Mesendoderm (in vitro differentiated cells): Measurements from ENCODE around the gene ADAMTS10.
A peak's percentile ranks its signal among the peaks of the same experiment; 100 is the strongest.
"Not testable (repeated sequence)": the region's sequence is repeated elsewhere in the genome, so short reads cannot be mapped to it uniquely, and the experiment has no call there.

ENCODE experiments used
- DNase-seq: peaks from one replicate; pipeline ENCODE4 v3.0.0; 2013
- H2AK5ac ChIP-seq: 2 replicates; pipeline ENCODE4 v1.6.1; 2013; ENCODE audit warnings: low read length, inconsistent platforms
- H2BK120ac ChIP-seq: 2 replicates; pipeline ENCODE4 v1.6.1; 2013; ENCODE audit warnings: low read depth, mild to moderate bottlenecking, low read length, moderate library complexity, mixed read lengths
- H2BK15ac ChIP-seq: replicated peaks from 2 replicates; pipeline ENCODE4 v1.6.1; 2013; ENCODE audit warnings: low read depth, mild to moderate bottlenecking, moderate library complexity
- H2BK5ac ChIP-seq: 2 replicates; pipeline ENCODE4 v1.6.1; 2013; ENCODE audit warnings: low read length, inconsistent platforms
- H3K18ac ChIP-seq: 2 replicates; pipeline ENCODE4 v1.6.1; 2013; ENCODE audit warnings: mild to moderate bottlenecking, low read length, mixed read lengths
- H3K23ac ChIP-seq: one replicate; pipeline ENCODE4 v1.6.1; 2013; ENCODE audit warnings: low read length
- H3K27ac ChIP-seq: 2 replicates; pipeline ENCODE4 v1.5.1; 2013; ENCODE audit warnings: low read depth, mild to moderate bottlenecking, inconsistent platforms, low read length, moderate library complexity
- H3K27me3 ChIP-seq: 2 replicates; pipeline ENCODE4 v1.6.1; 2013; ENCODE audit warnings: low read length, control low read depth, mild to moderate bottlenecking, inconsistent platforms; ENCODE audit not compliant: insufficient read depth, poor library complexity
- H3K36me3 ChIP-seq: 2 replicates; pipeline ENCODE4 v1.6.1; 2013; ENCODE audit warnings: low read length, inconsistent platforms; ENCODE audit not compliant: control insufficient read depth, insufficient read depth
- H3K4ac ChIP-seq: one replicate; pipeline ENCODE4 v1.6.1; 2013; ENCODE audit warnings: low read depth, mild to moderate bottlenecking, low read length, moderate library complexity
- H3K4me1 ChIP-seq: 2 replicates; pipeline ENCODE4 v1.6.1; 2013; ENCODE audit warnings: low read depth, low read length, inconsistent platforms; ENCODE audit not compliant: control insufficient read depth
- H3K4me2 ChIP-seq: 2 replicates; pipeline ENCODE4 v1.6.1; 2013; ENCODE audit warnings: low read length
- H3K4me3 ChIP-seq: 2 replicates; pipeline ENCODE4 v1.5.1; 2013; ENCODE audit warnings: mild to moderate bottlenecking, low read length
- H3K56ac ChIP-seq: one replicate; pipeline ENCODE4 v1.6.1; 2013; ENCODE audit warnings: low read length
- H3K79me1 ChIP-seq: 2 replicates; pipeline ENCODE4 v1.6.1; 2013; ENCODE audit warnings: low read length, inconsistent platforms
- H3K79me2 ChIP-seq: 2 replicates; pipeline ENCODE4 v1.6.1; 2013; ENCODE audit warnings: mild to moderate bottlenecking, low read length; ENCODE audit not compliant: control insufficient read depth, insufficient read depth
- H3K9ac ChIP-seq: 2 replicates; pipeline ENCODE4 v1.6.1; 2013; ENCODE audit warnings: low read length, inconsistent platforms
- H4K5ac ChIP-seq: one replicate; pipeline ENCODE4 v1.6.1; 2013; ENCODE audit warnings: low read length
- H4K8ac ChIP-seq: one replicate; pipeline ENCODE4 v1.6.1; 2013; ENCODE audit warnings: low read depth, mild to moderate bottlenecking, control low read depth, low read length, moderate library complexity
- WGBS: extraction: QIAGEN DNeasy Blood & Tissue Kit; methylation state at CpG from one replicate; pipeline ENCODE4 v1.1.7; 2013; ENCODE audit warnings: low lambda C conversion rate, missing lambda C conversion rate; ENCODE audit not compliant: insufficient coverage; ENCODE audit errors: extremely low coverage; 5-methylcytosine and 5-hydroxymethylcytosine counted together

The ADAMTS10 gene

GRCh38 chr19:8618751-8619150 lies 8.2 kb upstream of the ADAMTS10 start:
- no CpG with 5 or more reads among the region's 8 CpGs for WGBS

GRCh38 chr19:8617984-8618383 lies 7.5 kb upstream of the ADAMTS10 start:
- Histone ChIP-seq H3K36me3 (no peaks in the 10 kb centered on the region), H3K27ac (no peak overlapping the region), H2BK15ac (no peak overlapping the region), H3K79me2 (no peaks in the 10 kb centered on the region), H3K9ac (no peak overlapping the region), H3K4me3 (no peak overlapping the region), H3K4me2 (no peak overlapping the region), H2AK5ac (no peak overlapping the region), H3K18ac (no peak overlapping the region), H4K8ac (no peak overlapping the region), H2BK120ac (no peak overlapping the region), H3K27me3 (no peaks in the 10 kb centered on the region), H3K4me1 (no peaks in the 10 kb centered on the region), H3K4ac (no peak overlapping the region), H2BK5ac (no peak overlapping the region), H3K79me1 (no peaks in the 10 kb centered on the region), H3K56ac (no peak overlapping the region), H4K5ac (no peak overlapping the region), H3K23ac (no peak overlapping the region)
- WGBS = no CpG with 5 or more reads among the region's 4 CpGs
- no peak for DNase-seq

More at GRCh38 chr19:8618751-8619150, 8.2 kb upstream of the ADAMTS10 start:
- Histone ChIP-seq H3K79me1 (no peaks in the 10 kb centered on the region), H3K4me1 (no peaks in the 10 kb centered on the region), H3K18ac (no peak overlapping the region), H3K79me2 (no peaks in the 10 kb centered on the region), H2BK5ac (no peak overlapping the region), H3K4me3 (no peak overlapping the region), H3K9ac (no peak overlapping the region), H2AK5ac (no peak overlapping the region), H3K4ac (no peak overlapping the region), H4K8ac (no peak overlapping the region), H3K27me3 (no peaks in the 10 kb centered on the region), H3K36me3 (no peaks in the 10 kb centered on the region), H3K27ac (no peak overlapping the region), H3K56ac (no peak overlapping the region), H3K4me2 (no peak overlapping the region), H4K5ac (no peak overlapping the region), H2BK120ac (no peak overlapping the region), H2BK15ac (no peak overlapping the region), H3K23ac (no peak overlapping the region)
- DNase-seq = no peak

DNA sequence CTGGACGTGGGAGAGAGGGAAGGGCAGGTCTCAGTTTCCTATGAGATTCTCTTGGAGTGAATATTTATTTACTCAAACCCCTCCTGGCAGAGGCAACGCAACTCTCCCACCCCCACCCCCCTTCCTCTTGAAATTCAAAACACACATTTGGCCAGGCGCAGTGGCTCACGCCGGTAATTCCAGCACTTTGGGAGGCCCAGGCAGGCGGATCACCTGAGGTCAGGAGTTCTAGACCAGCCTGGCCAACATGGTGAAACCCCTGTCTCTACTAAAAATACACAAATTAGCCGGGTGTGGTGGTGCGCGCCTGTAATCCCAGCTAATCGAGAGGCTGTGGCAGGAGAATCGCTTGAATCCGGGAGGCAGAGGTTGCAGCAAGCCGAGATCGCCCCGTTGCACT lies 6.8 kb upstream of the ADAMTS10 start:
- H3K36me3 ChIP-seq, H4K8ac ChIP-seq, H3K79me1 ChIP-seq, H3K4me1 ChIP-seq, H2AK5ac ChIP-seq, H3K18ac ChIP-seq, H2BK15ac ChIP-seq, H3K23ac ChIP-seq, DNase-seq, H3K27me3 ChIP-seq, H3K56ac ChIP-seq, H3K79me2 ChIP-seq, H4K5ac ChIP-seq, H3K4me2 ChIP-seq, H3K4me3 ChIP-seq, H3K9ac ChIP-seq, H2BK5ac ChIP-seq, H3K4ac ChIP-seq, H3K27ac ChIP-seq, H2BK120ac ChIP-seq: not testable (repeated sequence)
- WGBS = no CpG with 5 or more reads among the region's 15 CpGs

DNA sequence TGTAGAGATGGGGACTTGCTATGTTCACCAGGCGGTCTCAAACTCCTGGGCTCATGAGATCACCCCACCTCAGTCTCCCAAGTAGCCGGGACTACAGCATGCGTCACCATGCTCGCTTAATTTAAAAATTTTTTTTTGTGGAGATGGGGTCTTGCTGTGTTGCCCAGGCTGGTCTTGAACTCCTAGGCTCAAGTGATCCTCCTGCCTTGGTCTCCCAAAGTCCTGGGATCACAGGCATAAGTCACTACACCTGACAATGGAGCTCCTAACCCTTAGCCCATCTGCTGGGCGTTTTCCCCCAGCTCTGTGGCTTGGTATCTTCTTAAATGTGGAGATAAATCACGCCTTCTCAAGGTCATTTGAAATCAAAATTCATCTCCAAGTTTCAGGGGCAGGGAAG lies 6.3 kb upstream of the ADAMTS10 start:
- no peak overlapping the region for H2BK5ac ChIP-seq
- H3K79me1 ChIP-seq = no peaks in the 10 kb centered on the region
- no peak overlapping the region for H3K4me3 ChIP-seq
- no peak overlapping the region for H3K27ac ChIP-seq
- no peak overlapping the region for H4K8ac ChIP-seq
- H2BK120ac ChIP-seq = no peak overlapping the region
- no peak for DNase-seq
- no peaks in the 10 kb centered on the region for H3K79me2 ChIP-seq
- no peak overlapping the region for H4K5ac ChIP-seq
- H3K18ac ChIP-seq = no peak overlapping the region
- H3K36me3 ChIP-seq = no peaks in the 10 kb centered on the region
- WGBS = no CpG with 5 or more reads among the region's 6 CpGs
- no peak overlapping the region for H3K56ac ChIP-seq
- no peak overlapping the region for H3K4me2 ChIP-seq
- no peak overlapping the region for H2BK15ac ChIP-seq
- no peaks in the 10 kb centered on the region for H3K4me1 ChIP-seq
- no peaks in the 10 kb centered on the region for H3K27me3 ChIP-seq
- no peak overlapping the region for H3K23ac ChIP-seq
- H2AK5ac ChIP-seq = no peak overlapping the region
- no peak overlapping the region for H3K4ac ChIP-seq
- no peak overlapping the region for H3K9ac ChIP-seq

DNA sequence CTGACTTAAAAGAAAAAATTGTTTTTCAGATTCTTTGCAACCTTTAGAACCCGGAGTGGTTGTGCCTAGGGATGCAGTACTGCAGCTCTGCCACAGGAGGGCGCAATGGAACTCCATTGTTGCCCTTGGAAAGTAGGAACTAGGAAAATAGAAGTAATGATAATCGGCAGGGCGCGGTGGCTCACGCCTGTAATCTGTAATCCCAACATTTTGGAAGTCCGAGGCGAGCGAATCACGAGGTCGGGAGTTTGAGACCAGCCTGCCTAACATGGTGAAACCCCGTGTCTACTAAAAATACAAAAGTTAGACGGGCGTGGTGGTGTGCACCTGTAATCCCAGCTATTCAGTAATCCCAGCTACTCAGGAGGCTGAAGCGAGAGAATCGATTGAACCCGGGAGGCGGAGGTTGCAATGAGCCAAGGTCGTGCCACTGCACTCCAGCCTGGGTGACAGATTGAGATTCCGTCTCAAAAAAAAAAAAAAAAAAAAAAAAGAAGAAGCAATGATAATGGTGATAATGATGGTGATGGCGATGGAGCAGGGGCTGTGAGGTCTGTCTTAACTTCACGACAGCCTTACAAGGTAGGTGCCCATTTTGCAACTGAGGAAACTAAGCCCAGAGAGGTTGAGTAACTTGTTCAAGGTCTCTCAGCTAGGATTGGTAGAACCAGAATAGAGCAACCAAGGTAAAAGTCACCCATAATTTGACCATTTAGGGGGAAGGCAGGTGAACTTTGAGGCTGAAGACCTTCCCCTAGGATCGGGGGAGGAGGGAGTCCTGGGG lies 5.5 kb upstream of the ADAMTS10 start:
- H3K9ac ChIP-seq = no peak overlapping the region
- H2BK5ac ChIP-seq = no peak overlapping the region
- H3K27ac ChIP-seq = no peak overlapping the region
- H3K4me1 ChIP-seq = no peaks in the 10 kb centered on the region
- no peak overlapping the region for H2AK5ac ChIP-seq
- no peaks in the 10 kb centered on the region for H3K27me3 ChIP-seq
- WGBS = no CpG with 5 or more reads among the region's 23 CpGs
- H3K4me3 ChIP-seq = no peak overlapping the region
- H4K5ac ChIP-seq = no peak overlapping the region
- no peak overlapping the region for H2BK120ac ChIP-seq
- no peaks in the 10 kb centered on the region for H3K79me1 ChIP-seq
- H3K4ac ChIP-seq = no peak overlapping the region
- no peaks in the 10 kb centered on the region for H3K79me2 ChIP-seq
- H2BK15ac ChIP-seq = no peak overlapping the region
- DNase-seq = peak; percentile 66
- no peak overlapping the region for H3K23ac ChIP-seq
- no peak overlapping the region for H3K4me2 ChIP-seq
- no peak overlapping the region for H3K18ac ChIP-seq
- H3K36me3 ChIP-seq = no peaks in the 10 kb centered on the region
- H4K8ac ChIP-seq = no peak overlapping the region
- H3K56ac ChIP-seq = no peak overlapping the region

- no peak for DNase-seq
- Histone ChIP-seq H3K4ac (no peak overlapping the region), H3K27ac (no peak overlapping the region), H2AK5ac (no peak overlapping the region), H3K9ac (no peak overlapping the region), H2BK15ac (no peak overlapping the region), H4K5ac (no peak overlapping the region), H3K23ac (no peak overlapping the region), H2BK120ac (no peak overlapping the region), H3K4me2 (no peak overlapping the region), H3K79me2 (peaks cover 3% of the 10 kb centered on the region), H3K18ac (no peak overlapping the region), H3K27me3 (no peaks in the 10 kb centered on the region), H3K4me1 (no peaks in the 10 kb centered on the region), H4K8ac (no peak overlapping the region), H3K36me3 (no peaks in the 10 kb centered on the region), H3K79me1 (peaks cover 3% of the 10 kb centered on the region), H3K56ac (no peak overlapping the region), H3K4me3 (no peak overlapping the region), H2BK5ac (no peak overlapping the region)
- no CpG with 5 or more reads among the region's 6 CpGs for WGBS
Measured at GRCh38 chr19:8615024-8615423, 4.5 kb upstream of the ADAMTS10 start.
